ENCODE results near the gene LDLRAD4.

LDLRAD4 gene

GRCh38 chr18:13444430-13445240, 226.1 kb downstream of the LDLRAD4 start:
- Histone ChIP-seq H3K4me3 (ENCODE audit: low read depth, low read length) (no peak overlapping the region), H3K27ac (ENCODE audit: low read depth, low read length) (no peak overlapping the region), H3K79me2 (ENCODE audit: control insufficient read depth, insufficient read depth, low read length, unreplicated experiment) (no peaks in the 10 kb centered on the region)

DNA sequence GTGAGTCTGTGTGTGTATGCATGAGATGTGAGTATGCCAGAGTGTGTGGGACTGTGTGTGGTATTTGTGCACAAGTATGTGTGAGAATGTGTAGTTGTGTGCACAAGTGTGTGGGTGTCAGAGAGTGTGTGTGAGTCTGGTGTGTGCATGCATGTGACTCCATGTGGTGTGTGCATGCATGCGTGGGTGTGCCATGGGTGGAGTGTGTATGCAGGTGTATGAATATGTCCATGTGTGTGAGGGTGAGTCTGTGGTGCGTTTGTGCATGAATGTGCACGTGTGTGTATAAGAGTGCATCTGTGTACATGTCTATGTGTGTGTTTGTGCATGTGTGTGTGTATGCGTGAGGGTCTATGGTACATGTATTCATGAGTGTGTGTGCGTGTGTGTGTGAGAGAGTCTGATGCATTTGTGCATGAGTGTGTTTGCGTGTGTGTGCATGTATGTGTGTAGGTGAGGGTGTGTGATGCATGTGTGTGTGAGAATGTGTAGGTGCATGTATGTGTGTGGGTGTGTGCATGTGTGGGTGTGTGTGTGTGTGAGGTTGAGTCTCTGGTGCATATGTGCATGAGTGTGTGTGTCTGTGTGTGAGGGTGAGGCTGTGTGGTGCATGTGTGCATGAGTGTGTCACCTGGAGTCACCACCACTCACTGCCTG, 226.8 kb downstream of the LDLRAD4 start:
- H3K36me3 ChIP-seq (ENCODE audit: insufficient read depth, low read length): no peaks in the 10 kb centered on the region
- H3K79me2 ChIP-seq (ENCODE audit: control insufficient read depth, insufficient read depth, low read length, unreplicated experiment): no peaks in the 10 kb centered on the region
- no peak overlapping the region for H3K27ac ChIP-seq (ENCODE audit: low read depth, low read length)
- no peak overlapping the region for H3K4me3 ChIP-seq (ENCODE audit: low read depth, low read length)
- H2AFZ ChIP-seq (ENCODE audit: low read length, unreplicated experiment): no peak overlapping the region
- no peaks in the 10 kb centered on the region for H3K27me3 ChIP-seq (ENCODE audit: insufficient read depth, low read length)
- no peaks in the 10 kb centered on the region for H3K4me1 ChIP-seq (ENCODE audit: control insufficient read depth, insufficient read depth, low read length, unreplicated experiment)

More at GRCh38 chr18:13444430-13445240, 226.1 kb downstream of the LDLRAD4 start:
- H2AFZ ChIP-seq (ENCODE audit: low read length, unreplicated experiment): no peak overlapping the region
- H3K27me3 ChIP-seq (ENCODE audit: insufficient read depth, low read length): no peaks in the 10 kb centered on the region
- no peaks in the 10 kb centered on the region for H3K36me3 ChIP-seq (ENCODE audit: insufficient read depth, low read length)
- H3K4me1 ChIP-seq (ENCODE audit: control insufficient read depth, insufficient read depth, low read length, unreplicated experiment): no peaks in the 10 kb centered on the region

GRCh38 chr18:13446024-13446423, 227.5 kb downstream of the LDLRAD4 start:
- Histone ChIP-seq H3K4me1 (ENCODE audit: control insufficient read depth, insufficient read depth, low read length, unreplicated experiment) (no peaks in the 10 kb centered on the region), H3K27ac (ENCODE audit: low read depth, low read length) (no peak overlapping the region), H3K36me3 (ENCODE audit: insufficient read depth, low read length) (no peaks in the 10 kb centered on the region), H2AFZ (ENCODE audit: low read length, unreplicated experiment) (no peak overlapping the region), H3K79me2 (ENCODE audit: control insufficient read depth, insufficient read depth, low read length, unreplicated experiment) (no peaks in the 10 kb centered on the region), H3K27me3 (ENCODE audit: insufficient read depth, low read length) (no peaks in the 10 kb centered on the region), H3K4me3 (ENCODE audit: low read depth, low read length) (no peak overlapping the region)

DNA sequence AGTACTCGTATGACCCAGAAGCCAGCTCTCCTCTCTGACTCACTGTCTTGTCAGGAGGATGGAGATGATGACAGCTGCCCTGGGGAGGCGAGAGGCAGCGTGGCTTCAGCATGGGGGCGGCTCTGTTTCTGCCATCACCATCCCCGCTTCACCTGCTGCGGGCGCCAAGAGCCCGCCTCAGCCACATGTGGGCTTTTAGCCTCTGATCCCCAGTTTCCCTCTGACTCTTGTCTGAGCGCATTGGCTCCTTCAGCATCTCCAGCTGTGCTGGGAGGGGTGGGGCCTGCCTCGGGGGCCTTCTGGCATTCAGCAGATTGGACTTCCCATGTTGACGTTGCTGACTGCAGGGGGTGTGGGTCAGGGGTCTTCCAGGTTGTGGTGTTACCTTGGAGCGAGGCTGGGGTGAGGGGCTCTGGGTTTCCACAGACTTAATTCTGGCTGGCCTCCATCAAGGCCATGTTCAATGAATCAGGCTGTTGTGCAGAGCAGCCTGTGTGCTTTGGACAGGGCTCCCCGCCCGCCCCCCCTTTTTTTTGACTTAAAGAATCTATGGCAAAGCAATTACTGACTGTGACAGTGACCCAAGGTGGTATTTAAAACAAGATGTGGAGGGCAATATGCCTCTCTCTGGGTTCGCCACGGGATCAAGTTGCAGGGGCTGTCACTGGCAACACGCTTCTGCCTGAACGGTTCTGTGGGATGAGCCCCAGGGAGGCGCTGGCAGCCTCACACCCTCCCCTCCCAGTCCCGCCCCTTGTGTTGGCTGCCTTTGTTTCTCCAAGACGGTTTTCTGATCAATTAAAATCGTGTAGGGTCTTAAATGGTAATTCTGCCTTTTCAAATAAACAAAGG, 228.3 kb downstream of the LDLRAD4 start:
- Histone ChIP-seq H3K4me3 (ENCODE audit: low read depth, low read length) (peak overlapping the region; percentile 66; the same call in 1 of the 2 replicates), H3K79me2 (ENCODE audit: control insufficient read depth, insufficient read depth, low read length, unreplicated experiment) (no peaks in the 10 kb centered on the region), H3K36me3 (ENCODE audit: insufficient read depth, low read length) (no peaks in the 10 kb centered on the region), H3K4me1 (ENCODE audit: control insufficient read depth, insufficient read depth, low read length, unreplicated experiment) (no peaks in the 10 kb centered on the region), H3K27ac (ENCODE audit: low read depth, low read length) (no peak overlapping the region), H2AFZ (ENCODE audit: low read length, unreplicated experiment) (no peak overlapping the region), H3K27me3 (ENCODE audit: insufficient read depth, low read length) (no peaks in the 10 kb centered on the region)

GRCh38 chr18:13447621-13448334, 229.2 kb downstream of the LDLRAD4 start:
- H3K79me2 ChIP-seq (ENCODE audit: control insufficient read depth, insufficient read depth, low read length, unreplicated experiment): no peaks in the 10 kb centered on the region
- peaks cover under 1% of the 10 kb centered on the region; the same call in 1 of the 2 replicates for H3K27me3 ChIP-seq (ENCODE audit: insufficient read depth, low read length)
- no peak overlapping the region for H3K27ac ChIP-seq (ENCODE audit: low read depth, low read length)
- H2AFZ ChIP-seq (ENCODE audit: low read length, unreplicated experiment): peak overlapping the region; percentile 2
- H3K36me3 ChIP-seq (ENCODE audit: insufficient read depth, low read length): no peaks in the 10 kb centered on the region
- no peaks in the 10 kb centered on the region for H3K4me1 ChIP-seq (ENCODE audit: control insufficient read depth, insufficient read depth, low read length, unreplicated experiment)
- H3K4me3 ChIP-seq (ENCODE audit: low read depth, low read length): peak overlapping the region; percentile 66; the same call in 1 of the 2 replicates

DNA sequence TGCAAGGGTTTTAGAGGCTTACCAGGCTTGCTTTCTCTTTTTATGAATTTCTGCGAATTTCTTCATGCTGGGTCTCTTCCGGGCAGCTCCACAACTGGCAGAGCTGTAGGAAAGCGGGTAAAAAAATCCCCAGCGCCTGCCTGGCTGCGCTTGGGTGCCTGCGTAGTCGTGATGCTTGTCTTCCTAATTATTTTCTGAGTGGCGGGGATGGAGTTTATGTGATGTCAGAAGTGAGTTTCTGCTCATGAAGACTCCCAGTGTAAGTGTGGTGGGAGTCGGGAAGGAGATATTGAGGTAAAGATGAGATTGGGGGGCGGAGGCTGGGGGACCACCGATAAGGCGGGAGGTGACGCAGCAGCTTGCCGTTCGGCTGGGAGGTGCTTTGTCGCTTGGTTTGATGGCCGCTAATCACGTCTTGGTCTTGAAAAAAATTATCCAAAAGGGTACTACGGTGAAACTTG, 229.8 kb downstream of the LDLRAD4 start:
- Histone ChIP-seq H2AFZ (ENCODE audit: low read length, unreplicated experiment) (no peak overlapping the region), H3K4me3 (ENCODE audit: low read depth, low read length) (no peak overlapping the region), H3K4me1 (ENCODE audit: control insufficient read depth, insufficient read depth, low read length, unreplicated experiment) (no peaks in the 10 kb centered on the region), H3K27ac (ENCODE audit: low read depth, low read length) (no peak overlapping the region), H3K27me3 (ENCODE audit: insufficient read depth, low read length) (peaks cover 7% of the 10 kb centered on the region), H3K36me3 (ENCODE audit: insufficient read depth, low read length) (no peaks in the 10 kb centered on the region), H3K79me2 (ENCODE audit: control insufficient read depth, insufficient read depth, low read length, unreplicated experiment) (no peaks in the 10 kb centered on the region)

DNA sequence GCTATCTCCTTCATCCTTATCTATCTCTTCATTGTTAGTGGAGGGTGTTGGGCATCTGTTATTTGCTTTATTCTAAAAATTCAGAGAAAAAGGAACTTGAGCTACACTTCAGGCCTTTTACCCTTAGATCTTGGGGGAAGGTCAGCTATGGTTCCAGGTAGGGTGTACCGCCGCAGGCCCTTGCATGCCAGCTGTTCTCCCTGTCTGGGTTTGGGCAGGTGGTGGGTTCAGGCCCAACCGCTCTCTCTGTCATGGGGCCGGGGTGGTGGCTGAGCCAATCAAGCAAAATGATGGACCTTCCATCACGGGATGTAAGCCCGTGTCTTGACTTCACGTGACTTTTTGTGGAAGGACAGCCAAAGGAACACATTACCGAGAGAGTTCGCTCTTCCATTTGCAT, 231.1 kb downstream of the LDLRAD4 start:
- H2AFZ ChIP-seq (ENCODE audit: low read length, unreplicated experiment): no peak overlapping the region
- no peak overlapping the region for H3K4me3 ChIP-seq (ENCODE audit: low read depth, low read length)
- H3K27me3 ChIP-seq (ENCODE audit: insufficient read depth, low read length): peaks cover 10% of the 10 kb centered on the region
- no peaks in the 10 kb centered on the region for H3K79me2 ChIP-seq (ENCODE audit: control insufficient read depth, insufficient read depth, low read length, unreplicated experiment)
- no peak overlapping the region for H3K27ac ChIP-seq (ENCODE audit: low read depth, low read length)
- no peaks in the 10 kb centered on the region for H3K36me3 ChIP-seq (ENCODE audit: insufficient read depth, low read length)
- H3K4me1 ChIP-seq (ENCODE audit: control insufficient read depth, insufficient read depth, low read length, unreplicated experiment): no peaks in the 10 kb centered on the region

- H3K4me3 ChIP-seq (ENCODE audit: low read depth, low read length): no peak overlapping the region
- no peak overlapping the region for H3K27ac ChIP-seq (ENCODE audit: low read depth, low read length)
- H2AFZ ChIP-seq (ENCODE audit: low read length, unreplicated experiment): no peak overlapping the region
- no peaks in the 10 kb centered on the region for H3K4me1 ChIP-seq (ENCODE audit: control insufficient read depth, insufficient read depth, low read length, unreplicated experiment)
- no peaks in the 10 kb centered on the region for H3K79me2 ChIP-seq (ENCODE audit: control insufficient read depth, insufficient read depth, low read length, unreplicated experiment)
- no peaks in the 10 kb centered on the region for H3K36me3 ChIP-seq (ENCODE audit: insufficient read depth, low read length)
- H3K27me3 ChIP-seq (ENCODE audit: insufficient read depth, low read length): peaks cover 10% of the 10 kb centered on the region
Measured at GRCh38 chr18:13450289-13451212, 232.0 kb downstream of the LDLRAD4 start.

DNA sequence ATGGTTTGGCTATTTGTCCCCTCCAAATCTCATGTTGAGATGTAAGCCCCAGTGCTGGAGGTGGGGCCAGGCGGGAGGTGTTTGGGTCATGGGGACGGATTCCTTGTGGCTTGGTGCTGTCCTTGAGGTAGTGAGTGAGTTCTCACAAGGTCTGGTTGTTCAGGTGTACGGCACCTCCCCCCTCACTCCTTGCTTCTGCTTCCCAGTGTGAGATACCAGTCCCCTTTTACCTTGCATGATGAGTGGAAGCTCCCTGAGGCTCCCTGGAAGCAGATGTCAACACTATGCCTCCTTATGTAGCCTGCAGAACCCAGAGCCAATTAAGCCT, 232.6 kb downstream of the LDLRAD4 start:
- H3K79me2 ChIP-seq (ENCODE audit: control insufficient read depth, insufficient read depth, low read length, unreplicated experiment): no peaks in the 10 kb centered on the region
- peaks cover 10% of the 10 kb centered on the region for H3K27me3 ChIP-seq (ENCODE audit: insufficient read depth, low read length)
- H2AFZ ChIP-seq (ENCODE audit: low read length, unreplicated experiment): no peak overlapping the region
- no peaks in the 10 kb centered on the region for H3K4me1 ChIP-seq (ENCODE audit: control insufficient read depth, insufficient read depth, low read length, unreplicated experiment)
- H3K4me3 ChIP-seq (ENCODE audit: low read depth, low read length): no peak overlapping the region
- H3K27ac ChIP-seq (ENCODE audit: low read depth, low read length): no peak overlapping the region
- H3K36me3 ChIP-seq (ENCODE audit: insufficient read depth, low read length): no peaks in the 10 kb centered on the region
